K562 (cell line): Measurements from ENCODE around the gene ARHGEF40. TPM values are rescaled to one million over a fixed set of nuclear protein-coding genes. Genes with fewer than 3 reads are reported as not detected.

Experiments
- DIDO1 ChIP-seq: fragments of 450-650 bp; IDR thresholded peaks from 2 replicates; pipeline ENCODE4 v1.6.1; 2016; ENCODE audit warnings: low read depth, missing biosample characterization, missing genetic modification characterization
- SRSF9 ChIP-seq: fragments of 200-400 bp; formaldehyde crosslinking; IDR thresholded peaks from 2 replicates; pipeline ENCODE4 v1.6.1; 2017; ENCODE audit warnings: low read depth, low read length, borderline replicate concordance
- ZNF175 ChIP-seq: fragments of 200-800 bp; sonication (Bioruptor generic); IDR thresholded peaks from 2 replicates; pipeline ENCODE4 v1.6.1; 2016; ENCODE audit warnings: low read depth, mild to moderate bottlenecking, missing genetic modification characterization, missing compliant biosample characterization
- polyA plus RNA-seq, 8 experiments: library from polyadenylated mRNA; depleted of rRNA in 4 of 8; stranded (reverse) in 5 of 8; unstranded in 3 of 8; fragments of >200 nt; fragmentation: Nextera tagmentation in 2 of 8; fragmentation: Illumina TruSeq in 1 of 8; extraction: Ambion mirVana in 2 of 8; extraction: Trizol in 1 of 8; gene quantifications; 2 replicates each; pipeline versions ENCODE4 v1.2.1 to v1.2.3, GENCODE V29; 2011 to 2014; ENCODE audit warnings: inconsistent platforms in 1 of 8, missing spikeins in 1 of 8
- total RNA-seq, 7 experiments: library from RNA; depleted of rRNA in 6 of 7; stranded (reverse); fragments of >200 nt in 6 of 7; fragmentation: Illumina TruSeq in 2 of 7; extraction: Trizol in 2 of 7; gene quantifications; 2 replicates each; pipeline versions ENCODE4 v1.2.1 to v1.2.3, GENCODE V29; 2011 to 2021; ENCODE audit warnings: low replicate concordance in 1 of 7
- TF ChIP-seq, protein P1 (sequence below), 2 experiments: fragments of 450-650 bp; IDR thresholded peaks; 2 replicates each; pipeline ENCODE4 v1.6.1; 2016; ENCODE audit warnings: mild to moderate bottlenecking in 2 of 2, borderline replicate concordance in 1 of 2, low read depth in 1 of 2, moderate library complexity in 1 of 2

Gene ARHGEF40
- total and polyA plus RNA-seq, 9 of the 15 experiments (the other 6 are each of a cell fraction or from before 2014, with no cell fraction given), result 0.42 to 6.3 (median 3.8) TPM

DNA sequence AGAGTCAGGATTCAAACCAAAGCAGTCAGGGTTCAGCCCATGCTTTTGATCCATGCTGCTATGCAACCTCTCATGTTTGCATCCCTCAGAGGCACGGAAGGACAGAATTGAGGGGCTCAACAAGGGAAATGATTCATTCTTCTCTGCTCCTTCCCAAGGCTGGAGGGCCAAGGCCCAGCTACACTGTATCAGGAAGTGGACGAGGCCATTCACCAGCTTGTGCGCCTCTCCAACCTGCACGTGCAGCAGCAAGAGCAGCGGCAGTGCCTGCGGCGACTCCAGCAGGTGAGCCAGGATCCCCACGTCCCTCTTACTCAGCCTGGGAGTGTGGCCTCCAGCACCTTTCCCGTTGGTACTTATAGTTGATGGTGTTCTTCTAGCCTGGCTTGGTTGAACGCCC is 8.6 kb downstream of the ARHGEF40 start (continued):
- TF ChIP-seq, protein P1, sequence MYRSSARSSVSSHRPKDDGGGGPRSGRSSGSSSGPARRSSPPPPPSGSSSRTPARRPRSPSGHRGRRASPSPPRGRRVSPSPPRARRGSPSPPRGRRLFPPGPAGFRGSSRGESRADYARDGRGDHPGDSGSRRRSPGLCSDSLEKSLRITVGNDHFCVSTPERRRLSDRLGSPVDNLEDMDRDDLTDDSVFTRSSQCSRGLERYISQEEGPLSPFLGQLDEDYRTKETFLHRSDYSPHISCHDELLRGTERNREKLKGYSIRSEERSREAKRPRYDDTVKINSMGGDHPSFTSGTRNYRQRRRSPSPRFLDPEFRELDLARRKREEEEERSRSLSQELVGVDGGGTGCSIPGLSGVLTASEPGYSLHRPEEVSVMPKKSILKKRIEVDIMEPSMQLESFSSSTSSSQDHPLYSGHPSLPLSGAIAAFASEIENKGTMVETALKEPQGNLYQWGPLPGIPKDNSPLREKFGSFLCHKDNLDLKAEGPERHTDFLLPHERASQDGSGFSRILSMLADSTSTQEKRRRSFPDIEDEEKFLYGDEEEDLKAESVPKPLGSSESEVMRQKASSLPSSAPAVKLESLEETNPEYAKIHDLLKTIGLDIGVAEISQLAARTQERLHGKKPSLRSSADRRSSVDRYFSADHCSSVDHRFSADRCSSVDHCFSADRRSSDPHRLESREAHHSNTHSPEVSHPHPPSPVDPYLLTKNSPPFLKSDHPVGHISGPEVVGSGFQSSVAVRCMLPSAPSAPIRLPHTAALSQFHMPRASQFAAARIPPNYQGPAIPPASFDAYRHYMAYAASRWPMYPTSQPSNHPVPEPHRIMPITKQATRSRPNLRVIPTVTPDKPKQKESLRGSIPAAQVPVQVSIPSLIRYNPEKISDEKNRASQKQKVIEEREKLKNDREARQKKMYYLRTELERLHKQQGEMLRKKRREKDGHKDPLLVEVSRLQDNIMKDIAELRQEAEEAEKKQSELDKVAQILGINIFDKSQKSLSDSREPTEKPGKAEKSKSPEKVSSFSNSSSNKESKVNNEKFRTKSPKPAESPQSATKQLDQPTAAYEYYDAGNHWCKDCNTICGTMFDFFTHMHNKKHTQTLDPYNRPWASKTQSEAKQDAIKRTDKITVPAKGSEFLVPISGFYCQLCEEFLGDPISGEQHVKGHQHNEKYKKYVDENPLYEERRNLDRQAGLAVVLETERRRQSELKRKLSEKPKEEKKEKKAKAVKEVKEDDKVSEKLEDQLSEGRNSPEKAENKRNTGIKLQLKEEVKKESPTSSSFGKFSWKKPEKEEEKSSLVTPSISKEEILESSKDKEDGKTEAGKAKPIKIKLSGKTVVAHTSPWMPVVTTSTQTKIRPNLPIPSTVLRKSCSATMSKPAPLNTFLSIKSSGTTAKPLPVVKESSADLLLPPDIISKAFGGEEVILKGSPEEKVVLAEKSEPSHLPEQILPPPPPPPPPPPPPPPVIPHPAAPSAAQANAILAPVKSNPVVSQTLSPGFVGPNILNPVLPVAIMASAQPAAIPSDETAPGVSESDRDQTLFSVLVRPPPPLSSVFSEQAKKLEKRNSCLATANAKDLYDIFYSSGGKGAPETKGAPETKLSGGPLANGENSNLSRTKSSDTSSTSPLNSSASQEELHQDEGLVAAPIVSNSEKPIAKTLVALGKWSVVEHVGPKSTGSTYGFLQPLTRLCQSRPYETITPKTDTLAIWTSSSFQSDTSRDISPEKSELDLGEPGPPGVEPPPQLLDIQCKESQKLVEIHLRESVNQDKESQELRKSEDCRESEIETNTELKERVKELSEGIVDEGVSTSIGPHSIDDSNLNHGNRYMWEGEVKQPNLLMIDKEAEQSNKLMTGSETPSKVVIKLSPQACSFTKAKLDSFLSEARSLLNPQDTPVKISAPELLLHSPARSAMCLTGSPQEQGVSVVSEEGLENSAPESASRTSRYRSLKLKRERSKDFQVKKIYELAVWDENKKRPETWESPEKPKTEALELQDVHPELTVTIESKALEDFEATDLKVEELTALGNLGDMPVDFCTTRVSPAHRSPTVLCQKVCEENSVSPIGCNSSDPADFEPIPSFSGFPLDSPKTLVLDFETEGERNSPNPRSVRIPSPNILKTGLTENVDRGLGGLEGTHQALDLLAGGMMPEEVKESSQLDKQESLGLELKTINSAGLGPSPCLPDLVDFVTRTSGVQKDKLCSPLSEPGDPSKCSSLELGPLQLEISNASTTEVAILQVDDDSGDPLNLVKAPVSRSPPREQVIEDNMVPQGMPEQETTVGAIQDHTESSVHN (IDR thresholded peaks at IDR 0.05; ENCODE audit: borderline replicate concordance in 1 of 2, low read depth in 1 of 2), result no peak
- TF ChIP-seq ZNF175 (CRISPR knock-in tag) (no peak), SRSF9 (no peak), DIDO1 (tag) (no peak)
- TF ChIP-seq, all 486 proteins: peak for 0
